ENCODE results near the gene INTS7. TPM values are rescaled to one million over a fixed set of nuclear protein-coding genes. Genes with fewer than 3 reads are reported as not detected.
"Not testable (repeated sequence)": the region's sequence is repeated elsewhere in the genome, so short reads cannot be mapped to it uniquely, and the experiment has no call there.

Gene INTS7
- total and polyA plus RNA-seq, 12 donors = 4.4 to 11.6 (median 8.5) TPM

DNA sequence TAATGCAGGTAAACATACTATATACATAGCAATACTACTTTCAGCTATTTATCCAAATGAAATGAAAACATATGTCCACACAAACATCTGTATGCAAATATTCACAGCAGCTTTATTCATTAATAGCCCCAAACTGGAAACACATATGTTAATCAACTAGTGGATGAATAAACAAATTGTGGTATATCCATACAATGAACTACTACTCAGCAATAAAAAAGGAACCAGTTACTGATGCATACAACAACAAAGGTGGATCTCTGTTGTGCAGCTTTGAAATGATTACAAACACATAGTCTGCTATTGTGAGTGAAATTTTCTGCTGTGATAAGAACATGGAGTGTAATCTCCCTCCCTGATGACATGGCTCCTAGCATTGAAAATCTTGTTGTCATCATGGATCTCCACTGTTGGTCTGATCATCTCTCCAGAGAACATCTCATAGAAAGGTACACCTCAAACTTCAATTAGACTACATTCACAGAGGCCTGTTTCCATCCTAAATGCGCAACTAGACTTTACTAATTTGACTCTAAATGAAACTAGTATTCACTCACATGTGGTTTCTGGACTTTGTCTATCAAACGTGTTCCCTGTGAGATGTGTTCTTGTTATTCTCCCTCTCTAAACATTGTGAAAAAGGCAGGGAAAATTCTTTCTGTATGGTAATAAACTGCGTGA is 10.7 kb downstream of the INTS7 start:
- Histone ChIP-seq H3K27me3 (no peaks in the 10 kb centered on the region), H3K9me3 (peaks cover 0 to 10% (median 0%) of the 10 kb centered on the region in 11 donors), H3K4me1 (peaks cover 0 to 5% (median 0%) of the 10 kb centered on the region in 9 donors), H3K4me3 (no peak overlapping the region), H3K36me3 (peaks cover 0 to 25% (median 7%) of the 10 kb centered on the region in 9 donors), H3K27ac (no peak overlapping the region)
- WGBS, 2 donors = 96 to 98% methylated on average over 3 of the region's 3 CpGs
- TF ChIP-seq, protein P1, sequence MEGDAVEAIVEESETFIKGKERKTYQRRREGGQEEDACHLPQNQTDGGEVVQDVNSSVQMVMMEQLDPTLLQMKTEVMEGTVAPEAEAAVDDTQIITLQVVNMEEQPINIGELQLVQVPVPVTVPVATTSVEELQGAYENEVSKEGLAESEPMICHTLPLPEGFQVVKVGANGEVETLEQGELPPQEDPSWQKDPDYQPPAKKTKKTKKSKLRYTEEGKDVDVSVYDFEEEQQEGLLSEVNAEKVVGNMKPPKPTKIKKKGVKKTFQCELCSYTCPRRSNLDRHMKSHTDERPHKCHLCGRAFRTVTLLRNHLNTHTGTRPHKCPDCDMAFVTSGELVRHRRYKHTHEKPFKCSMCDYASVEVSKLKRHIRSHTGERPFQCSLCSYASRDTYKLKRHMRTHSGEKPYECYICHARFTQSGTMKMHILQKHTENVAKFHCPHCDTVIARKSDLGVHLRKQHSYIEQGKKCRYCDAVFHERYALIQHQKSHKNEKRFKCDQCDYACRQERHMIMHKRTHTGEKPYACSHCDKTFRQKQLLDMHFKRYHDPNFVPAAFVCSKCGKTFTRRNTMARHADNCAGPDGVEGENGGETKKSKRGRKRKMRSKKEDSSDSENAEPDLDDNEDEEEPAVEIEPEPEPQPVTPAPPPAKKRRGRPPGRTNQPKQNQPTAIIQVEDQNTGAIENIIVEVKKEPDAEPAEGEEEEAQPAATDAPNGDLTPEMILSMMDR (IDR thresholded peaks at IDR 0.05) = no peak
- ATAC-seq = no peak
- intact Hi-C loops (cut with DNase I) = loop anchor here in 2 of 10 donors (10.0 kb wide), 1 partner anchor 340 kb away; no protein-coding TSS in a partner anchor
- DNase-seq = no peak

DNA sequence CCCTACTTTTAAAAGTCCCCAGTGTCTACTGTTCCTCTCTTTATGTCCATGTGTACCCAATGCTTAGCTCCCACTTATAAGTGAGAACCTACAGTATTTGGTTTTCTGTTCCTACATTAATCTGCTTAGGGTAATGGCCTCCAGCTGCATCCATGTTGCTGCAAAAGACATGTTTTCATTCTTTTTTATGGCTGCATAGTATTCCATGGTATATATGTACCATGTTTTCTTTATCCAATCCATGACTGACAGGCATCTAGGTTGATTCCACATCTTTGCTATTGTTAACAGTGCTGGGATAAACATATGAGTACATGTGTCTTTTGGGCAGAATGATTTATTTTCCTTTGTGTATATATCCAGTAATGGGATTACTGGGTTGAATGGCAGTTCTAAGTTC is 12.4 kb downstream of the INTS7 start:
- not testable (repeated sequence) for H3K27ac ChIP-seq, DNase-seq, H3K4me1 ChIP-seq, ATAC-seq, H3K4me3 ChIP-seq, H3K27me3 ChIP-seq
- intact Hi-C loops (cut with DNase I) = loop anchor here in 2 of 10 donors (10.0 kb wide), 1 partner anchor 338 kb away; no protein-coding TSS in a partner anchor
- Histone ChIP-seq H3K9me3 (peaks cover 0 to 10% (median 0%) of the 10 kb centered on the region in 11 donors), H3K36me3 (peaks cover 0 to 36% (median 7%) of the 10 kb centered on the region in 9 donors)

DNA sequence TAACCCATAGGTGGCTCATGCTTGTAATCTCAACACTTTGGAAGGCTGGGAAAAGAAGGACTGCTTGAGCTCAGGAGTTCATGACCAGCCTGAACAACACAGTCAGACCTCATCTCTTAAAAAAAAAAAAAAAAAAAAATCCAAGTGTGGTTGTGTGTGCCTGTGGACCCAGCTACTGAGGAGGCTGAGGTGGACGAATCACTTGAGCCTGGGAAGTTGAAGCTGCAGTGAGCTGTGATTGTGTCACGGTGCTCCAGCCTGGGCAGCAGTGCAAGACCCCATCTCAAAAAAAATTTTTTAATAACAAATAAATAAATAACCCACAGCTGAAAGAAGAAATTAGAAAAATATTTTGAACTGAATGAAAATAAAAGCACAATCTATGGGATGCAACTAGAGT is 13.8 kb downstream of the INTS7 start:
- no peak overlapping the region for H3K4me3 ChIP-seq
- peaks cover 0 to 10% (median 0%) of the 10 kb centered on the region in 11 donors for H3K9me3 ChIP-seq
- intact Hi-C loops (cut with DNase I) = loop anchor here in 2 of 10 donors (10.0 kb wide), 1 partner anchor 337 kb away; no protein-coding TSS in a partner anchor
- no peak for ATAC-seq
- H3K36me3 ChIP-seq = peaks cover 0 to 49% (median 7%) of the 10 kb centered on the region in 9 donors
- H3K27me3 ChIP-seq = no peaks in the 10 kb centered on the region
- TF ChIP-seq, protein P1 (IDR thresholded peaks at IDR 0.05) = no peak
- H3K27ac ChIP-seq = no peak overlapping the region
- WGBS, 2 donors = 92 to 93% methylated on average over 2 of the region's 2 CpGs
- no peaks in the 10 kb centered on the region for H3K4me1 ChIP-seq
- DNase-seq = no peak

DNA sequence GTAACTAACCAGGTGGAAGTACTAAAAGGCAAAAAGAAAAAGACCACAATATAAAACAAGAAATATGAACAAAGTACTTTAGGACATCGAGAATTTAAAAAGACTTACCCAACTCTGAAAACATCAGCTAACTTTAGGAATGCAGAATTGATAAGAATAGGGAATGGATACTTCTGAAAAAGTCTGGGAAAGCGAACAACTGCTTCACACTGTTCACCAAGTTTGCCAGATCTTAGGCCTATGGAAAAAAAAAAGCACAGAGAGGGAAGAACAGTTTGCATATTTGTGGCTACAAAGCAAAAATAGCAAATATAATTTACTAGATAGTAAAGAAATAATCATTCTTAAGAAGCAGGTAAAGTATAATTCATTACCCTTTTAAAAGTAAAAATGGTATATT is 14.4 kb downstream of the INTS7 start:
- intact Hi-C loops (cut with DNase I) = loop anchor here in 2 of 10 donors (10.0 kb wide), 1 partner anchor 336 kb away; no protein-coding TSS in a partner anchor
- 79 to 88% methylated on average over 2 of the region's 2 CpGs for WGBS, 2 donors

More for the DNA sequence above, 14.4 kb downstream of the INTS7 start:
- DNase-seq = no peak
- TF ChIP-seq, protein P1 (IDR thresholded peaks at IDR 0.05) = no peak
- Histone ChIP-seq H3K36me3 (peaks cover 0 to 55% (median 7%) of the 10 kb centered on the region in 9 donors), H3K27ac (no peak overlapping the region), H3K27me3 (no peaks in the 10 kb centered on the region), H3K9me3 (peaks cover 0 to 10% (median 0%) of the 10 kb centered on the region in 11 donors), H3K4me3 (no peak overlapping the region), H3K4me1 (no peaks in the 10 kb centered on the region)
- ATAC-seq = no peak
